ENCODE measurements around the gene IGF2BP3.

IGF2BP3 gene

GRCh38 chr7:23294549-23295400, 175.5 kb downstream of the IGF2BP3 start:
- no peak for DNase-seq (ENCODE audit: low spot score)

- no peak for DNase-seq (ENCODE audit: low spot score)
Observed at GRCh38 chr7:23293500-23294073, 176.7 kb downstream of the IGF2BP3 start.

- DNase-seq (ENCODE audit: low spot score) = no peak
Observed at GRCh38 chr7:23292623-23293022, 177.7 kb downstream of the IGF2BP3 start.

GRCh38 chr7:23291957-23292560, 178.2 kb downstream of the IGF2BP3 start:
- DNase-seq (ENCODE audit: low spot score) = no peak

DNA sequence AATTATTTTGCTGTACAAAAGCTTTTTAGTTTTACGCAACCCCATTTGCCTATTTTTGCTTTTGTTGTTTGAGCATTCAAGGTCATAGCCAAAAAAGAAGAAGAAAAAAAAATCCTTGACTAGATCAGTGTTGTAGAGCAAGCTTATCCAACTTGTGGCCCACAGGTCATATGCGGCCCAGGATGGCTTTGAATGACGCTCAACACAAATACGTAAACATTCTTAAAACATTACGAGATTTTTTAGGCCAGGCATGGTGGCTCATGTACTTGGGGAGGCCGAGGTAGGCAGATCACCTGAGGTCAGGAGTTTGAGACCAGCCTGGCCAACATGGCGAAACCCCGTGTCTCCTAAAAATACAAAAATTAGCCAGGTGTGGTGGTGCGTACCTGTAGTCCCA, 179.3 kb downstream of the IGF2BP3 start:
- DNase-seq (ENCODE audit: low spot score) = no peak

GRCh38 chr7:23287612-23288011, 182.7 kb downstream of the IGF2BP3 start:
- no peak for DNase-seq (ENCODE audit: low spot score)

DNA sequence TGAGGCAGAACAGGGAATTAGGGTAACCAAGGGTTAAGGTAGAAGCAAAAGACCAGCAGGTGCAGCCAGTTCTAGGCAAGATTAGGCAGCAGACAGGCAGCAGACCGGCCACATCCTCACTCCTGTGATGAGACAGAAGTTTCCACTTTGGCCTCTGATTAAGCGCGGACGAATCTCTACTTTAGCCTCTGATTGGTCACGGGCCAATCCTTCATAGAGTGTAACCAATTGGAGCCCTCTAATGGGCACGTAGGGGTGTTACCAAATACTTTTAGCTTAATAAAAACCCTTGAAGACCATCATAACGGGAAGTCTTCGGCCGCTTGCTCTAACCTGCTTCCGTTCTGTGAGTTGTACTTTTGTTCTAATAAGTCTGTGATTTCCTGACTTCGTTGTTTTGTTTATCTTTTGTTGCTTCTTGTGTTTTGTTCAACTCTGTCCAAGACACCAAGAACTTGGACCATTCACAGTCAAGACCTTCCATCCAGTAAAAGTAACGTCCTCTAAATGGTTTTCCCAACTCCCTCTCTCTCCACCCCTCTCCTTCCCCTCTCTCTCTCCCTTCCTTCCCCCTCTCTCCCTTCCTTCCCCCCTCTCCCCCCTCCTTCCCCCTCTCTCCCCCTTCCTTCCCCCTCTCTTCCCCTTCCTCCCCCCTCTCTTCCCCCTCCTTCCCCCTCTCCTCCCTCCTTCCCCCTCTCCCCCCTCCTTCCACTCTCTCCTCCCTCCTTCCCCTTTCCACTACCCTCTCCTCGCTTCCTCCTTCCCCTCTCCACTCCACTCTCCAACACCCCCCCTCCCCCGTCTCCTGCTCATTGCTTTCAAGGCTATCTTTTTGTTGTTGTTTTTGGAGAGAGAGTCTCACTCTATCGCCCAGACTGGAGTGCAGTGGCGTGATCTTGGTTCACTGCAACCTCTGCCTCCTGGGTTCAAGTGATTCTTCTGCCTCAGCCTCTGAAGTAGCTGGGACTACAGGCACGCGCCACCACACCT, 184.3 kb downstream of the IGF2BP3 start:
- no peak for DNase-seq (ENCODE audit: low spot score)

GRCh38 chr7:23284871-23285270, 185.4 kb downstream of the IGF2BP3 start:
- no peak for DNase-seq (ENCODE audit: low spot score)

DNA sequence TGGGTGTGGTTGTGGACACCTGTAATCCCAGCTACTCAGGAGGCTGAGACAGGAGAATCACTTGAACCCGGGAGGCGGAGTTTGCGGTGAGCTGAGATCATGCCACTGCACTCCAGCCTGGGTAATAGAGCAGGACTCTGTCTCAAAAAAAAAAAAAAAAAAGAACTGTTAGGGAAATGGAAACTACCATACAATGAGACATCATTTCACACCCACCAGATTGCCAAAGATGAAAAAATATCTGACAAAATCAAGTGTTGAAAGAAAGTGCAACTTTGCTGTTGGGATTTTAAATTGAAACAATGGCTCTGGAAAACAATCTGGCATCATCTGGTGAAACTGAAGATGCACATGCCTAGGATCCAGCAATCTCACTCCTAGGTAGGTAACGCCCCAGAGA, 187.2 kb downstream of the IGF2BP3 start:
- DNase-seq (ENCODE audit: low spot score) = no peak

DNA sequence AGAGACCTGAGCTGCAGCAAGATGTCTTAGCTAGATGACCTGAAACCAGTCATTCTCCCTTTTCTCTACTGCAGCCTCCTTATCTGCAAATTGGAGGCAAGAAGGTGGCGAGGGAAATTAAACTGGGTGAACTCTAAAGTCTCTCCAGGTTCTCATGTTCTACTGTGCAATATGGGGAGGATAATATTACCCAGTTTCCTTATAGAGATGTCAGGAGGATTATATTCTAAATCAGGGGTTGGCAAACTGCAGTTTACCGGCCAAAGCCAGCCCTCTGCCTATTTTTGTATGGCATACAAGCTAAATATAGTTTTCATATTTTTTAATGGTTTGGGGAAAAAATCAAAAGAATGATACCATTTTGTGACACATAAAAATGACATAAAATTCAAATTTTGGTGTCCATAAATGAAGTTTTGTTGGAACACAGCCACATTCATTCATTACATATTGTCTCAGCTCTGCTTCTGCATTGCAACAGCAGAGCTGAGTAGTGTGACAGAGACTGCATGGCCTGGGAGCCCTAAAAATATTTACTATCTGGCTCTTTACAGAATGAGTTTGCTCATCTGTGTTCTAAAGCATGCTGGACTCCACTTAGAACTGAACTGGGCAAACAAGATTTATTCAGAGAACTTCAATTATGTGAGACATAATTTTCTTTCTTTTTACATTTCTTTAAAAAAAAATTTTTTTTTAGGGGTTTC, 190.3 kb downstream of the IGF2BP3 start:
- no peak for DNase-seq (ENCODE audit: low spot score)

DNA sequence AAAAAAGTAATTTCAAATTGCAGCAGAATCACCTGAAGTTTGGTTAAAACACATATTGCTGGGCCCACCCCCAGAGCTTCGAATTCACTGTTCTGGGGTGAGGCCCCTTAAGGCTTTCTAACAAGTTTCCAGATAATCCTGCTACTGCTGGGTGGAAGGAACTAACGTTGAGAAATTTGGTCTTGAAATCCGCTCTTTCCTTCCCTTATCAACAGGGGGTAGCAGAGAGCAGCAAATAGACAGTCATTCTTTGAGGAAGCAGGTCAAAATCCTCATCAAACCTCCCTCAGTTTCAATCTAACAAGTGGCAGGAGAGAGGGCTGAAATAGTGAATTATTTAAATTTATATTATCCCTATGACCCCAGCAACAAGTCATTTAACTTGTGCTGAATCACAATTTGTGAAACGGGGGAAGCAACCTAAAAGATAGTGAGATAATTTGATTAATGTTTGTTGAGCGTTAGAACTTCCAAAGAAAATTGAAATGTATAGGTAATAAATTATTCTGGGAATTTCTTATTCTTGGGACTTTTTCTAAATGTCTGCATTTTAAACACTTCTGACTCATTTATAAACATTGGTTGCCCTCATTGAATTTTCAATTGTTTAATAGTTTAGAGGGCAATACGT, 192.8 kb downstream of the IGF2BP3 start:
- peak; percentile 81 for DNase-seq (ENCODE audit: low spot score)

- no peak for DNase-seq (ENCODE audit: low spot score)
Observed at GRCh38 chr7:23276947-23277346, 193.3 kb downstream of the IGF2BP3 start.

DNA sequence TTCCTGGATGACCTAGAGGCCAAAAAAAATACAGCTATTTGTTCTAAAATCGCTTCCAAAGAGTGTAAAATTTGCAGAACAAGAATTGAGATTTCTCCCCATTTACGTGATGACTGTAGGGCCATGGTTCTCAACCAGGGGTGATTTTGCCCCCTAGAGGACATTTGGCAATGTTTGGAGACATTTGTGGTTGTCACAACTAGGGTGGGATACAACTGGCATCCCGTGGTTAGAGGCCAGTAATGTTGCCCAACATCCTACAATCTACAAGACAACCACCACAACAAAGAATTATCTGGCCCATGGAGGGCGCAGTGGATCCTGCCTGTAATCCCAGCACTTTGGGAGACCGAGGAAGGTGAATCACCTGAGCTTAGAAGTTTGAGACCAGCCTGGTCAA, 193.9 kb downstream of the IGF2BP3 start:
- no peak for DNase-seq (ENCODE audit: low spot score)

DNA sequence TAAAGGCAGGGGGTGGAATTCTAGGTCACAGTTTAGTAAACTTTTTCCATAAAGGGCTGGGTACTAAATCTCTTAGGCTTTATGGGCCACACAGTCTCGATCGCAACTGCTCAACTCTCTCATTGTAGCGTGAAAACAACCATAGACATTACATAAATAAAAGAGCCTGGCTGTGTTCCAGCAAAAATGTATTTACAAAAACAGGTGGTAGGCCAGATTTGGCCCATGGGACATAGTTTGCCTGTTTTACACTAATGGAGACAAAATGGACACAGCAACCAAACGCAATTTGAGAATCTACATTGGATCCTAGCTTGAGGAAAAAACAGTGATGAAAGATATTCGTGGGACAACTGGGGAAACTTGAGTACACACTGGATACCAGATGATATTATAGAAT, 194.4 kb downstream of the IGF2BP3 start:
- no peak for DNase-seq (ENCODE audit: low spot score)

DNA sequence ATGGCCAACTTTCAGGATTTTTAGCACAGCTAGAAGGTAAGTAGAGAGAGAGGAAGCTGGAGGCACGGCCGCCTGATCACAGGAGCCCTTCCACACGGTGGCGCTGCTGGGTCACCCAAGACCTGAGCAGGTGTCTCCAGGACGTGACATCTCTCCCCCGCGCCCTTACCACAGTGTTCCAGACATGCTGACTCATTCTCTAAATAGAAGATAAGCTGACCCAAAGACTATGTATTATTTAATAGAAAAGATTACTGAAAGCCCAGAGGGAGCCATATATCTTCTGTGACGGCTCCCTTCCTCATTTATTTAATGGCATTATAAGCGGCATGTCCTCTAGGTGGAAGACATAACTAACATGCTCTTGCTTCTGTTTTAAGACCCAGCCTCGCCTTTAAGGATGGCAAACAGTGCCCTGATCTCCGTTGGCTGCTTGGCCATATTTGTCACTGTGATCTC, 197.1 kb downstream of the IGF2BP3 start:
- DNase-seq (ENCODE audit: low spot score) = peak; percentile 88

DNA sequence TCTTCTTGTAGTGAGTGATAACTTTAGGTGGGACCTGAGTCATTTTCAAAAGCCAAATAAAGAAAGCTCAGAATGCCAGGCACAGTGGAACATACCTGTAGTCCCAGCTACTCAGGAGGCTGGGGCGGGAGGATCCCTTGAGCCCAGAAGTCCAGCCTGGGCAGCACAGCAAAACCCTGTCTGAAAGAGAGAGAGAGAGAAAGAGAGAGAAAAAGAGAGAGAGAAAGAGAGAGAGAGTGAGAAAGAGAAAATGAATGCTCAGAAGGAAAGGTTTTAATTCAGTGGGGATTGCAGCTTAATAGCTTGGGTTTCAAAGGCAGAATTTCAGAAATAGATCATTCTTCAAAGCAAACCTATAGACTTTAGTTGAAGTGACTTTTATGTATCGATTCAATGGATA, 198.0 kb downstream of the IGF2BP3 start:
- DNase-seq (ENCODE audit: low spot score) = no peak

DNA sequence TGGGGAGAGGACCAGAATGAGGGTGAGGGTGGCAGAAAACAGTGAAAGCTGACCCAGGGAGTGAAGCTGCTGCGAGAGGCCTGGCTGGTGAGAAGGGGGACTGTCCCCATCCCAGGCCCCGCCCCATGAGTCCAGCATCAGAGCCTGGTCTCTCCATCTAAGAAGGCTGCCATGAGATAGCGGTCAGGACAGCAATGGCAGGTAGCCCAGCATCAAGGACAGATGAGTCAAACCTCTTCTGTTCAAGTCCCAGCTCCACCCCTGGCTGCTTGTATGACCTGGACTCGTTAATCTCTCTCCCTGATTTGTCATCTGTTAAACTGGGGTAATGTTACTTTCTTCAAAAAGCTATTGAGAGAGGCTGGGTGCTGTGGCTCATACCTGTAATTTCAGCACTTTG, 201.5 kb downstream of the IGF2BP3 start:
- DNase-seq (ENCODE audit: low spot score) = no peak

DNA sequence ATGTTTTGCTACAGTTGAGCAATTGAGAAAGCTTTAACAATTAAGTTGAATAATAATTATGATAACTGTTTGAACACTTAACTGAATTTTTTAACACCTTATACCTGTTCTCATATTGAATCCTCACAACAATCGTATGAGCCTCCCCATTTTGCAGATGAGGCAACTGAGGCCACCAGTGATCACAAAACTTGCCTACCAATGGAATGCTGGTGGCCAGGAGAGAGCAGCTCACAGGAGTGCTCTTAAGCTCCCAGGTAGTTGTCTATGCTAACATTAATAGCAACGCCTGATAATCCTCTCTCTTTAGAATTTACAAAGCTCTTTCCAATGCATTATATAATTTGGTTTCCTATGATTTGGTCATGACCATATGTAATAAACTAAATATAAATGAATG, 202.1 kb downstream of the IGF2BP3 start:
- DNase-seq (ENCODE audit: low spot score) = no peak

DNA sequence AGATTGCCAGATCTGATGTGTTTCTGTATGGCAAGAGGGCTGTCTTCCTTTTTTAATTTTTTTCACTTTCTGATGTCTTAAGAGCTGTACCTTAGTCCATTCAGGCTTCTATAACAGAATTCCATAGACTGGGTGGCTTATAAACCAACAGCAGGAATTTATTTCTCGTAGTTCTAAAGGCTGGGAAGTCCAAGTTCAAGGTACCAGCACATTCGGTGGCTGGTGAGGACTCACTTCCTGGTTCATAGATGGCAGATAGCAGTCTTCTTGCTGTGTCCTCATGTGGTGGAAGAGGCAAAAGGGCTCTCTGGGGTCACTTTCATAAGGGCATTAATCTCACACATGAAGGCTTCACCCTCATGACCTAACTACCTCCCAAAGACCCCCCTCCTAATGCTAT, 202.9 kb downstream of the IGF2BP3 start:
- no peak for DNase-seq (ENCODE audit: low spot score)

DNA sequence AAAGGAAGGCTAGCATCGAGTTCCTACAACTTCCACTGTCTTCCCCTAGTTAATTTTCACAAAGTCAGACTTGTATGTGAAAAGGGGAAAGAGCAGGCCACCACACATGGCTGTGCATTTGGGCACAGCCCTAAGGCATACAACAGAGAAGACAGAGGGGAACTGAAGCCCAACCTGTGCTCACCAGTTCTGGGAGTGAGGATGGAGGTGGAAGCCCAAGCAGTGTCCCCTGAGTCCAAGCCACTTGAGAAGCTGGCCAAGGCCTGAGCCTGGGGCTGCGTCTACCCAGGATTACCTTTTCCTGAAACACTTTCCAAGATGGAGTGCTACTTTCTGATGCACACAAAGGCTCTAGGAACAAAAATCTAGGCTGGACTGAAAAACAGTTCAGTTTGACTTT, 203.4 kb downstream of the IGF2BP3 start:
- DNase-seq (ENCODE audit: low spot score) = no peak

DNA sequence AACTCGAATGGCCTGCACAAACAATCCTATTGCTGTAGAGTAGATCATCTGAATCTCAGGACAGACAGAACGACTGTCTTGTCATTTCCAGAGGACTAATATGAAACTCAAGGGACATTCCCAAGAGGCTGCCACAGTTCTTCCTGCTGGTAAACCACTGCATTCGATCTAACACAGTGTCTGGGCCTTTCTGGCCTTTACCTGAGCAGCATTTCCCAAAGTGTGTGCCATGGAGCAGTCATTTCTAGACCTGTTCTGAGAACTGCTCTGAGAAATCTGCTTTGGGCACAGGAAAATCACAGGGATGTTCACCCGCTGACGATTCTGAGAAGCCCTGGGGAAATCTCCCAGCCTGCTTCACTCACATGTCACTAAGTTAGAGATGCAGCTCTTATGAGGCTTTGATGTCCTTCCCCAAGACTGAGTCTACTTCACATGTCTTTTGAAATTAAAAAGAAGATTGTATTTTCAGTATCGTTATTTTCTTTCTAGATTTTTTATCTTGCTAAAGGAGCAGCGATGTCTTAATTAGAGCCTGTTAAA, 205.3 kb downstream of the IGF2BP3 start:
- no peak for DNase-seq (ENCODE audit: low spot score)
